HG03521 (cell line): ENCODE data around the gene LASP1NB.
"Not testable (repeated sequence)": the region's sequence is repeated elsewhere in the genome, so short reads cannot be mapped to it uniquely, and the experiment has no call there.

Experiments used
- ATAC-seq: cut with Tn5 transposase; IDR thresholded peaks from one replicate; pipeline ENCODE4 v1.9.1; 2021; ENCODE audit warnings: mild to moderate bottlenecking, moderate library complexity; ENCODE audit not compliant: unreplicated experiment

LASP1NB gene

GRCh38 chr17:38916771-38917170, 8.6 kb upstream of the LASP1NB start:
- no peak for ATAC-seq

- no peak for ATAC-seq
These were observed 8.2 kb upstream of the LASP1NB start for GRCh38 chr17:38917259-38917658.

DNA sequence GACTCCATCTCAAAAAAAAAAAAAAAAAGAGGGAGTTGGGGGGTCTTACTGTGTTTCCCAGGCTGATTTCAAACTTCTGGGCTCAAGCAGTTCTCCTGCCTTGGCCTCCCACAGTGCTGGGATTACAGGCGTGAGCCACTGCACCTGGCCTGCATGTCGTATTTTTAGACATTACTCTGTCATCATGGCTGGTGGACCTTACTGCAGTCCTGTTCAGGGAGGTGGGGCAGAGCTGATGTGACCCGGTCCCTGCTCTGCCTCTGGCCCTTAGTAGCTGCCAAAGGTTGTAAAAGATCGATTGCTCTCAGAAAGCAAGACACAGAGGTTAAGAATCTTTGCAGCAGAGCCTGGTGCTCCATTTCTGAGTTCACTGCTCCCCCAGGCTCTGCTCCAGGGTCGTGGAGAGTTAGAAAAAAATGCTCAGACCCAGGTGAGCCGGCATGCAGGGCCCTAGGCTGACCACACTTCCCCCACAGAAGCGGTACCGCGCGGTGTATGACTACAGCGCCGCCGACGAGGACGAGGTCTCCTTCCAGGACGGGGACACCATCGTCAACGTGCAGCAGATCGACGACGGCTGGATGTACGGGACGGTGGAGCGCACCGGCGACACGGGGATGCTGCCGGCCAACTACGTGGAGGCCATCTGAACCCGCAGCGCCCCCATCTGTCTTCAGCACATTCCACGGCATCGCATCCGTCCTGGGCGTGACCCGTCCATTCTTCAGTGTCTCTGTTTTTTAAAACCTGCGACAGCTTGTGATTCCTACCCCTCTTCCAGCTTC, 7.1 kb upstream of the LASP1NB start:
- ATAC-seq, result no peak

DNA sequence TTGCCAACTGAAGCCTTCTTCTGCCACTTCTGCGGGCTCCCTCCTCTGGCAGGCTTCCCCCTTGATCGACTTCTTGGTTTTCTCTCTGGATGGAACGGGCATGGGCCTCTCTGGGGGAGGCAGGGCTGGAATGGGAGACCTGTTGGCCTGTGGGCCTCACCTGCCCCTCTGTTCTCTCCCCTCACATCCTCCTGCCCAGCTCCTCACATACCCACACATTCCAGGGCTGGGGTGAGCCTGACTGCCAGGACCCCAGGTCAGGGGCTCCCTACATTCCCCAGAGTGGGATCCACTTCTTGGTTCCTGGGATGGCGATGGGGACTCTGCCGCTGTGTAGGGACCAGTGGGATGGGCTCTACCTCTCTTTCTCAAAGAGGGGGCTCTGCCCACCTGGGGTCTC, 6.5 kb upstream of the LASP1NB start:
- no peak for ATAC-seq

- no peak for ATAC-seq
These were observed 5.9 kb upstream of the LASP1NB start for GRCh38 chr17:38919316-38920078.

DNA sequence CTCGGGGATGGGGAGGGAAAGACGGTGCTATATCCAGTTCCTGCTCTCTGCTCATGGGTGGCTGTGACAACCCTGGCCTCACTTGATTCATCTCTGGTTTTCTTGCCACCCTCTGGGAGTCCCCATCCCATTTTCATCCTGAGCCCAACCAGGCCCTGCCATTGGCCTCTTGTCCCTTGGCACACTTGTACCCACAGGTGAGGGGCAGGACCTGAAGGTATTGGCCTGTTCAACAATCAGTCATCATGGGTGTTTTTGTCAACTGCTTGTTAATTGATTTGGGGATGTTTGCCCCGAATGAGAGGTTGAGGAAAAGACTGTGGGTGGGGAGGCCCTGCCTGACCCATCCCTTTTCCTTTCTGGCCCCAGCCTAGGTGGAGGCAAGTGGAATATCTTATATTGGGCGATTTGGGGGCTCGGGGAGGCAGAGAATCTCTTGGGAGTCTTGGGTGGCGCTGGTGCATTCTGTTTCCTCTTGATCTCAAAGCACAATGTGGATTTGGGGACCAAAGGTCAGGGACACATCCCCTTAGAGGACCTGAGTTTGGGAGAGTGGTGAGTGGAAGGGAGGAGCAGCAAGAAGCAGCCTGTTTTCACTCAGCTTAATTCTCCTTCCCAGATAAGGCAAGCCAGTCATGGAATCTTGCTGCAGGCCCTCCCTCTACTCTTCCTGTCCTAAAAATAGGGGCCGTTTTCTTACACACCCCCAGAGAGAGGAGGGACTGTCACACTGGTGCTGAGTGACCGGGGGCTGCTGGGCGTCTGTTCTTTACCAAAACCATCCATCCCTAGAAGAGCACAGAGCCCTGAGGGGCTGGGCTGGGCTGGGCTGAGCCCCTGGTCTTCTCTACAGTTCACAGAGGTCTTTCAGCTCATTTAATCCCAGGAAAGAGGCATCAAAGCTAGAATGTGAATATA, 4.8 kb upstream of the LASP1NB start:
- no peak for ATAC-seq

GRCh38 chr17:38921756-38922411, 3.5 kb upstream of the LASP1NB start:
- ATAC-seq, result no peak

GRCh38 chr17:38922538-38923297, 2.7 kb upstream of the LASP1NB start:
- ATAC-seq, result no peak

DNA sequence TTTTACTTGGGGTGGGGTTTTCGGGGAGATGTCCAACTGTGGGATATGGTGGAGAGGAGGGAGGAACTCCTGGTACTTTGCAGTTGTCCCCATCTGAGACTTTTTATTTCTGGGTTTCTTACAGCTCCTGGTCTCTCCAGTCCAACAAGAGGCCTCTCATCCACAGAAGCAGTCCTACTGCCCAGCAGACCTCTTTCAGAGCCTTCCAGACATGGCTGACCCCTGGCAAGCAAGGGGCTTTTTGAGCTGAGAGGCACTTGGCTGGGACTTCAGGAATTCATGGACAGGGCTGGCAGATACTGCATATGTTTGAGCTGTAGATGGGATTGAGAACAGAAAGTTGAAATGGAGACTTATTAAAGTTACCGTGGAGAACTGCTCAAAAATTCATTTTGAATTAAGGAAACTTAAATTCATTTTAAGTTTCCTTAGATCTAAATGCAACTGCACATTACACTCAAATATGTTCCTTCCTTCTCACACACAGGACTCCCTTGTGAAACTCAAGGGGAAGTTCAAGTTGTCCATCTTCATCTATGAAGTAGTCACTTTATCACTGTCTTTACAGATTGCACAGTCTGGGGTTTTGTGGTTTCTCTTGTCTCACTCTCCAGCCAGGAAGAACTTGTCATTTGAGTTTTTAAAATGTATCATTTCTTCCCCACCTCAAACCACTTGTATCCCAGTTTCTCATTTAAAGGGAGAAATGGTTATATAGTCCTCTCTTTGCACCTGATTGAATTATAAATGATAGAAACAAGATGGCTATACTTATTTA, 1.1 kb downstream of the LASP1NB start:
- ATAC-seq, result no peak

- ATAC-seq, result not testable (repeated sequence)
These were observed 5.4 kb downstream of the LASP1NB start for GRCh38 chr17:38930782-38931181.

DNA sequence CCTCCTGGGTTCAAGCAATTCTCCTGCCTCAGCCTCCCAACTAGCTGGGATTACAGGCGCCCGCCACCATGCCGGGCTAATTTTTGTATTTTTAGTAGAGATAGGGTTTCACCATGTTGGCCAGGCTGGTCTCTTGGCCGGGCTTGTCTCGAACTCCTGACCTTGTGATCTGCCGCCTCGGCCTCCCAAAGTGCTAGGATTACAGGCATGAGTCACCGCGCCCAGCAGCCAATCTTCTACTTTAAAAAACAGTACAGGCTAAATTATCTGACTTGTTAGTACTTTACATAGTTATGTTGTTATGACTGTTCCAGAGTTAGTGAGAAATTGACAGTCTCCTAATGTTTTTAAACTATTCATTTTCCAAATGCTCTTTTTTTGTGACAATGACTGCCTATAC, 8.5 kb downstream of the LASP1NB start:
- ATAC-seq, result not testable (repeated sequence)

- no peak for ATAC-seq
These were observed 14.6 kb downstream of the LASP1NB start for GRCh38 chr17:38939987-38940386.

GRCh38 chr17:38940404-38940803, 15.0 kb downstream of the LASP1NB start:
- ATAC-seq, result no peak

DNA sequence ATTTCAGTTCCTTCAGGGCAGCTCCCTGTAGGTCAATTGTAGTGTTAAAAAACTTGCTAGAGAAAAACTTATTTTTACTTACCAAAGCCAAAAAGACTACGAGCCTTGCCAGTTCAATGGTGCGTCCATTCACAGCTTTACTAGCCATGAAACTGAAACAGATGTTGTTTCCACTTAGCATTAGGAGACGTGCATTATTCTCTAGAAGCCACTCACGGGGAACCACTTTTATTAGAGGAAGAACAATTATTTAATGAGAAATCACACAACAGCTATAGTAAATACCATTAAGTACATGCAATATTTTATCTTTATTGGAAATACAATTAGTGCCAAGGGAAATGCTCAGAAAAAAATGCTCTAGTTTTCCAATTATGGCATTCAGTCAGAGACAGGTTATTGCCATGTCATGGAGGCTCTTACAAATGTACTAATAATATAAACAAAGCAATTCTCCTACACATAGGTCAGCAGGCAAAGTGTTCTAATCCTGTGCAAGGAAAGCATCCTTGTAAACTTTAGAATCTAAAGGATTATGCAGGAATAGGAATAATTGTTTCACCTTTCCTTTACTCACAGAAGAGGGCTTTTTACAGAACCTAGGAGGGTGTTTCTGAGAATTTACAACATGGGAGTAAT, 17.4 kb downstream of the LASP1NB start:
- no peak for ATAC-seq

DNA sequence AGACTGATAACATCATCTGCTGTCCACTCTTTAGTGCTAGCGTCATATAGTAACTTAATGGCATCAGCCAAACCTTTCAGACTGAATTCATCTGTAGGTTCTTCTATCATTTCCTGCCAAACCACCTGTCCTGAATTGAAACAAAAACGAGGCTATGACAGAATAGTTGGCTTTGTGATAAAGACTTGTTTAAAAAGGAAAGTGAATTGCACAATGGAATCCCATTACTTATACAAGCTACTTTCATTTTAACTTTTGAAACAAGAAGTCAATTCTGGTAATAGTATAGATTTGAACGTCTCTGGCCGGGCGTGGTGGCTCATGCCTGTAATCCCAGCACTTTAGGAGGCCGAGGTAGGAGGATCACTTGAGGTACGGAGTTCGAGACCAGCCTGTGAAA, 18.2 kb downstream of the LASP1NB start:
- ATAC-seq, result no peak

DNA sequence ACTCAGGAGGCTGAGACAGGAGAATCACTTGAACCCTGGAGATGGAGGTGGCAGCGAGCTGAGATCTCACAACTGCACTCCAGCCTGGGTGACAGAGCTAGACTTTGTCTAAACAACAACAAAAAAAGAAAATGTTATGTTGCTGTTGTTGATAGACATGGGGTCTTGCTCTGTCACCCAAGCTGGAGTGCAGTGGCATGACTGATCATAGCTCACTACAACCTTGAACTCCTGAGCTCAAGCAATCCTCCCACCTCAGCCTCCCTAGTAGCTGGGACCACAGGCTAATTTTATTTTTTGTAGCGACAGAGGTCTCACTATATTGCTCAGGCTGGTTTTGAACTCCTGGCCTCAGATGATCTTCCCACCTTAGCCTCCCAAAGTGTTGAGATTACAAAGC, 21.8 kb downstream of the LASP1NB start:
- no peak for ATAC-seq

- ATAC-seq, result not testable (repeated sequence)
These were observed 28.4 kb downstream of the LASP1NB start for GRCh38 chr17:38953800-38954199.

DNA sequence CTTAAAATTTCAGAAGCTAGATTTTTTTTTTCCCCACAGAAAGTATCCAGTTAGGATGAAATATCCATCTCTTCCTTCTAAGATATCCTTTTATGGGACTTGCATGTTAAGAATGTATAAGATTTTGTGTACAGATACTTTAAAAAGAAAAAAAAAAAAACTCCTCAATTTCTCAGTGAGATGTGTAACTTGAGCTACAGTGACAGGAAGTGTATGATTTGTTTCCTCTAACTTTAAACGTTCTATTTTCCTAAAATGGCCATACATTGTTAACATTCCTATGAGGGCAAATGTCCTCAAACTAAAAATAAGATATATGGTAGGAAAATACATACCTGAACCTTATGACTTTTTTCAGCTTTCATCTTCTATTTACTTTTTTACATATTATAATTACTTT, 32.9 kb downstream of the LASP1NB start:
- no peak for ATAC-seq

DNA sequence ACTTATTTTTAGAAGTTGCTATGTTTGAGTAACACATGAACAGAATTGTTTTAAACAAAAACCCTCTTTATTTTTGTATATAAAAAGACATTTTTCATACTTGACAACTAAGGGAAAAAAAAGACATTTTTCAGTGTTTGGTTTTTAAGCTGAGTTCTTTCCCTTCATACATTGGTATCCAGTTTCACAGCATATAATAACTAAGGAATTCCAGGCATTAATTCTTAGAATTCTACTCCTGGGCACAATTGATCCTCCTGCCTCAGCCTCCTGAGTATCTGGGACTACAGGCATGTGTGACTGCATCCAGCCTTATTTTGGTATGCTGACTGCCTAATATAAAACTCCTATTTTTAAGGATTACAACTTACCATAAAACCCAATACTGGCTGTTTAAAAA, 33.3 kb downstream of the LASP1NB start:
- ATAC-seq, result no peak
